Fibroblast of lung (primary cell): Measurements from ENCODE around the gene RTP1.
"Not testable (repeated sequence)": the region's sequence is repeated elsewhere in the genome, so short reads cannot be mapped to it uniquely, and the experiment has no call there.

Source experiments
- CTCF ChIP-seq, 2 donors: IDR thresholded peaks in 1 of 2; conservative IDR thresholded peaks in 1 of 2; 1 replicate in 1 of 2; 2 replicates in 1 of 2; pipeline ENCODE4 v1.5.1; 2011 to 2012; ENCODE audit warnings: low read length in 2 of 2, control low read depth in 1 of 2, inconsistent platforms in 1 of 2, low read depth in 1 of 2, mild to moderate bottlenecking in 1 of 2
- EZH2 ChIP-seq: IDR thresholded peaks from 2 replicates; pipeline ENCODE4 v1.5.1; 2012; ENCODE audit warnings: low read length, control low read depth, mild to moderate bottlenecking; ENCODE audit errors: missing control alignments

GRCh38 chr3:187199463-187200050 is 2.3 kb downstream of the RTP1 start:
- TF ChIP-seq CTCF (conservative IDR thresholded peaks at IDR 0.05 in 1 of 2, IDR thresholded peaks at IDR 0.05 in 1 of 2; ENCODE audit: low read depth in 1 of 2, low read length in 2 of 2); EZH2: not testable (repeated sequence)
